ENCODE measurements around the gene EGFR. TPM values are rescaled to one million over a fixed set of nuclear protein-coding genes. Genes with fewer than 3 reads are reported as not detected.

The EGFR gene
- total and polyA plus RNA-seq, 11 donors = 2.3 to 29.6 (median 7.0) TPM

- H3K4me3 ChIP-seq = no peak overlapping the region
- H3K27me3 ChIP-seq = no peaks in the 10 kb centered on the region
- peaks cover 0 to 80% (median 39%) of the 10 kb centered on the region in 12 donors for H3K4me1 ChIP-seq
- WGBS, 4 donors = 53 to 65% (median 63%) methylated on average over 11 of the region's 11 CpGs
- H3K27ac ChIP-seq = no peak overlapping the region
- DNase-seq (no peak), ATAC-seq (no peak)
- H3K9me3 ChIP-seq = no peaks in the 10 kb centered on the region
- intact Hi-C loops (cut with DNase I) = no loop called here
- TF ChIP-seq POLR2A (IDR thresholded peaks at IDR 0.05) (no peak), CTCF (IDR thresholded peaks at IDR 0.05) (no peak)
- no peaks in the 10 kb centered on the region for H3K36me3 ChIP-seq
Measured at GRCh38 chr7:55096323-55096722, 77.5 kb downstream of the EGFR start.

GRCh38 chr7:55097100-55097499 lies 78.3 kb downstream of the EGFR start:
- TF ChIP-seq POLR2A (IDR thresholded peaks at IDR 0.05) (no peak), CTCF (IDR thresholded peaks at IDR 0.05) (no peak)
- no peak for DNase-seq
- H3K4me3 ChIP-seq = no peak overlapping the region
- 86 to 94% (median 91%) methylated on average over 4 of the region's 4 CpGs for WGBS, 4 donors
- H3K36me3 ChIP-seq = no peaks in the 10 kb centered on the region
- H3K4me1 ChIP-seq = peaks cover 0 to 79% (median 40%) of the 10 kb centered on the region in 12 donors
- H3K27ac ChIP-seq = no peak overlapping the region
- no peaks in the 10 kb centered on the region for H3K9me3 ChIP-seq
- intact Hi-C loops (cut with DNase I) = no loop called here
- no peaks in the 10 kb centered on the region for H3K27me3 ChIP-seq
- no peak for ATAC-seq

- Histone ChIP-seq H3K4me1 (peaks cover 0 to 57% (median 23%) of the 10 kb centered on the region in 12 donors), H3K27me3 (no peaks in the 10 kb centered on the region), H3K9me3 (no peaks in the 10 kb centered on the region), H3K36me3 (no peaks in the 10 kb centered on the region), H3K4me3 (peak overlapping the region in 1 of 12 donors; percentile 8), H3K27ac (peak overlapping the region in 11 of 12 donors; percentile 25 to 89 (median 68))
- TF ChIP-seq POLR2A (IDR thresholded peaks at IDR 0.05) (no peak), CTCF (IDR thresholded peaks at IDR 0.05) (no peak)
- ATAC-seq (peak; percentile 5 to 57 (median 42)), DNase-seq (peak in 1 of 5 donors; percentile 80)
- intact Hi-C loops (cut with DNase I) = no loop called here
- WGBS, 4 donors = 77 to 84% (median 80%) methylated on average over 9 of the region's 9 CpGs
Measured at GRCh38 chr7:55099066-55099820, 80.4 kb downstream of the EGFR start.

- H3K27ac ChIP-seq = peak overlapping the region in 11 of 12 donors; percentile 51 to 89 (median 68)
- no peaks in the 10 kb centered on the region for H3K36me3 ChIP-seq
- 58 to 67% (median 62%) methylated on average over 8 of the region's 8 CpGs for WGBS, 4 donors
- no peak overlapping the region for H3K4me3 ChIP-seq
- intact Hi-C loops (cut with DNase I) = loop anchor here in 2 of 10 donors (1.0 to 2.0 kb wide), 2 partner anchors 29 to 81 kb away; partner anchors contain the start of gene EGFR (in 1 of the 2)
- ATAC-seq (peak in 3 of 4 donors; percentile 56 to 71 (median 67)), DNase-seq (peak in 2 of 5 donors; percentile 63 to 75)
- peaks cover 0 to 54% (median 21%) of the 10 kb centered on the region in 12 donors for H3K4me1 ChIP-seq
- TF ChIP-seq CTCF (IDR thresholded peaks at IDR 0.05) = no peak
- TF ChIP-seq POLR2A (IDR thresholded peaks at IDR 0.05) = no peak
- H3K9me3 ChIP-seq = no peaks in the 10 kb centered on the region
- no peaks in the 10 kb centered on the region for H3K27me3 ChIP-seq
Measured at GRCh38 chr7:55099821-55100543, 81.2 kb downstream of the EGFR start.

Data from heart left ventricle (tissue), 16 donors.